ES-I3 (cell line): ENCODE data around the gene SFN.
"Not testable (repeated sequence)": the region's sequence is repeated elsewhere in the genome, so short reads cannot be mapped to it uniquely, and the experiment has no call there.

ENCODE experiments used
- H3K36me3 ChIP-seq: 2 replicates; pipeline ENCODE4 v1.6.1; 2013; ENCODE audit warnings: mild to moderate bottlenecking, low read length, control low read depth, moderate library complexity; ENCODE audit not compliant: insufficient read depth
- H3K4me1 ChIP-seq: 2 replicates; pipeline ENCODE4 v1.6.1; 2013; ENCODE audit warnings: mild to moderate bottlenecking, control low read depth, low read length; ENCODE audit not compliant: insufficient read depth
- H3K9ac ChIP-seq: 2 replicates; pipeline ENCODE4 v1.6.1; 2013; ENCODE audit warnings: low read depth, mild to moderate bottlenecking, low read length, moderate library complexity
- H3K9me3 ChIP-seq: 2 replicates; pipeline ENCODE4 v1.6.1; 2013; ENCODE audit warnings: mild to moderate bottlenecking, low read length, moderate library complexity; ENCODE audit not compliant: control insufficient read depth, insufficient read depth

Gene SFN

GRCh38 chr1:26831546-26832248 is 31.3 kb upstream of the SFN start:
- Histone ChIP-seq H3K36me3 (0 out of 2 replicates have a peak, but pooled peaks cover 3% of the 10 kb centered on the region), H3K4me1 (no peaks in the 10 kb centered on the region; the same call in 1 of the 2 replicates), H3K9ac (no peak overlapping the region), H3K9me3 (no peaks in the 10 kb centered on the region)

GRCh38 chr1:26832249-26832960 is 30.5 kb upstream of the SFN start:
- no peaks in the 10 kb centered on the region; the same call in 1 of the 2 replicates for H3K4me1 ChIP-seq
- H3K36me3 ChIP-seq = 0 out of 2 replicates have a peak, but pooled peaks cover 3% of the 10 kb centered on the region
- H3K9ac ChIP-seq = no peak overlapping the region
- no peaks in the 10 kb centered on the region for H3K9me3 ChIP-seq

- Histone ChIP-seq H3K4me1 (no peaks in the 10 kb centered on the region), H3K9me3 (no peaks in the 10 kb centered on the region), H3K36me3 (0 out of 2 replicates have a peak, but pooled peaks cover 3% of the 10 kb centered on the region), H3K9ac (no peak overlapping the region)
Measured at GRCh38 chr1:26833432-26834405, 29.2 kb upstream of the SFN start.

- not testable (repeated sequence) for H3K4me1 ChIP-seq, H3K9me3 ChIP-seq, H3K9ac ChIP-seq, H3K36me3 ChIP-seq
Measured at GRCh38 chr1:26837665-26838064, 25.3 kb upstream of the SFN start.

GRCh38 chr1:26838474-26839338 is 24.2 kb upstream of the SFN start:
- Histone ChIP-seq H3K9ac (no peak overlapping the region), H3K9me3 (no peaks in the 10 kb centered on the region), H3K36me3 (no peaks in the 10 kb centered on the region), H3K4me1 (no peaks in the 10 kb centered on the region)

GRCh38 chr1:26839339-26839722 is 23.6 kb upstream of the SFN start:
- Histone ChIP-seq H3K9me3 (no peaks in the 10 kb centered on the region), H3K9ac (no peak overlapping the region), H3K36me3 (no peaks in the 10 kb centered on the region), H3K4me1 (no peaks in the 10 kb centered on the region)

GRCh38 chr1:26839779-26840178 is 23.2 kb upstream of the SFN start:
- Histone ChIP-seq H3K9ac (no peak overlapping the region), H3K4me1 (no peaks in the 10 kb centered on the region)

GRCh38 chr1:26844424-26845196 is 18.3 kb upstream of the SFN start:
- H3K4me1 ChIP-seq = no peaks in the 10 kb centered on the region
- H3K9me3 ChIP-seq = no peaks in the 10 kb centered on the region
- no peak overlapping the region for H3K9ac ChIP-seq
- no peaks in the 10 kb centered on the region for H3K36me3 ChIP-seq

More at GRCh38 chr1:26839779-26840178, 23.2 kb upstream of the SFN start:
- H3K9me3 ChIP-seq = no peaks in the 10 kb centered on the region
- no peaks in the 10 kb centered on the region for H3K36me3 ChIP-seq

GRCh38 chr1:26847826-26848225 is 15.1 kb upstream of the SFN start:
- not testable (repeated sequence) for H3K36me3 ChIP-seq, H3K4me1 ChIP-seq, H3K9ac ChIP-seq, H3K9me3 ChIP-seq

- Histone ChIP-seq H3K36me3 (no peaks in the 10 kb centered on the region; the same call in 1 of the 2 replicates), H3K9me3 (no peaks in the 10 kb centered on the region), H3K9ac (no peak overlapping the region), H3K4me1 (peaks cover 6% of the 10 kb centered on the region; the same call in 1 of the 2 replicates)
Measured at GRCh38 chr1:26848499-26848898, 14.4 kb upstream of the SFN start.

GRCh38 chr1:26848941-26849774 is 13.8 kb upstream of the SFN start:
- peaks cover 6% of the 10 kb centered on the region; the same call in 1 of the 2 replicates for H3K4me1 ChIP-seq
- H3K36me3 ChIP-seq = no peaks in the 10 kb centered on the region; the same call in 1 of the 2 replicates
- H3K9me3 ChIP-seq = no peaks in the 10 kb centered on the region
- H3K9ac ChIP-seq = no peak overlapping the region

- no peaks in the 10 kb centered on the region for H3K9me3 ChIP-seq
- H3K9ac ChIP-seq = no peak overlapping the region
- no peaks in the 10 kb centered on the region; the same call in 1 of the 2 replicates for H3K36me3 ChIP-seq
- H3K4me1 ChIP-seq = peaks cover 6% of the 10 kb centered on the region; the same call in 1 of the 2 replicates
Measured at GRCh38 chr1:26851106-26851684, 11.8 kb upstream of the SFN start.
